ENCODE results near the gene CADM1. TPM values are rescaled to one million over a fixed set of nuclear protein-coding genes. Genes with fewer than 3 reads are reported as not detected.
A peak's percentile ranks its signal among the peaks of the same experiment; 100 is the strongest.

The CADM1 gene
- total RNA-seq, 6 experiments from 2014 or later, result 21.1 to 56.7 (median 30.6) TPM

DNA sequence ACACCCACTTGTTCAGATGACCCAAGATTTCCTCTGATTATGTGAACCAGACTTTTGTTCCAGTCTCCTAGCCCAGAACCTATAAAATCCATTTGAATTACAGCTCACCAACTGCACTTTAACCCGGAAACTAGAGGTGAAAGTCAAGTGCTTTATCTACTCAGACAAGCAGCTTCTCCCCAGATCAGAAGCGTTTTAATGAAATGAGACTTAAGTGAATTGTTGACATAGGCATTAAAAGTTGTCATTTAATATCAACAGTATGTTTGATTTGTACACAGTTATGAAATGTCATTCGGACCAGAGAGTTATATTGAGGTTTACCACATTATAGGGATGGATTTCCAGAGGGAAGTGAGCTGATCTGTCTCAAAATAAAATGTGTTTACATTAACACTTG, 52.0 kb downstream of the CADM1 start:
- no peak for TF ChIP-seq POLR2A (IDR thresholded peaks at IDR 0.05)
- TF ChIP-seq, protein P1, sequence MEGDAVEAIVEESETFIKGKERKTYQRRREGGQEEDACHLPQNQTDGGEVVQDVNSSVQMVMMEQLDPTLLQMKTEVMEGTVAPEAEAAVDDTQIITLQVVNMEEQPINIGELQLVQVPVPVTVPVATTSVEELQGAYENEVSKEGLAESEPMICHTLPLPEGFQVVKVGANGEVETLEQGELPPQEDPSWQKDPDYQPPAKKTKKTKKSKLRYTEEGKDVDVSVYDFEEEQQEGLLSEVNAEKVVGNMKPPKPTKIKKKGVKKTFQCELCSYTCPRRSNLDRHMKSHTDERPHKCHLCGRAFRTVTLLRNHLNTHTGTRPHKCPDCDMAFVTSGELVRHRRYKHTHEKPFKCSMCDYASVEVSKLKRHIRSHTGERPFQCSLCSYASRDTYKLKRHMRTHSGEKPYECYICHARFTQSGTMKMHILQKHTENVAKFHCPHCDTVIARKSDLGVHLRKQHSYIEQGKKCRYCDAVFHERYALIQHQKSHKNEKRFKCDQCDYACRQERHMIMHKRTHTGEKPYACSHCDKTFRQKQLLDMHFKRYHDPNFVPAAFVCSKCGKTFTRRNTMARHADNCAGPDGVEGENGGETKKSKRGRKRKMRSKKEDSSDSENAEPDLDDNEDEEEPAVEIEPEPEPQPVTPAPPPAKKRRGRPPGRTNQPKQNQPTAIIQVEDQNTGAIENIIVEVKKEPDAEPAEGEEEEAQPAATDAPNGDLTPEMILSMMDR (IDR thresholded peaks at IDR 0.05), result no peak
- WGBS (ENCODE audit: insufficient coverage, low coverage, low lambda C conversion rate, missing lambda C conversion rate), result 15% methylated on average over 3 of the region's 3 CpGs
- intact Hi-C loops (cut with DNase I), result no loop called here
- H3K4me1 ChIP-seq, result peaks cover 0 to 32% (median 7%) of the 10 kb centered on the region in 4 donors
- H3K4me3 ChIP-seq, result no peak overlapping the region
- H3K27ac ChIP-seq, result no peak overlapping the region
- DNase-seq, result no peak
- no peaks in the 10 kb centered on the region for H3K36me3 ChIP-seq
- peak in 2 of 4 donors; percentile 41 to 63 for ATAC-seq
- H3K9me3 ChIP-seq, result no peaks in the 10 kb centered on the region
- H3K27me3 ChIP-seq, result no peaks in the 10 kb centered on the region

DNA sequence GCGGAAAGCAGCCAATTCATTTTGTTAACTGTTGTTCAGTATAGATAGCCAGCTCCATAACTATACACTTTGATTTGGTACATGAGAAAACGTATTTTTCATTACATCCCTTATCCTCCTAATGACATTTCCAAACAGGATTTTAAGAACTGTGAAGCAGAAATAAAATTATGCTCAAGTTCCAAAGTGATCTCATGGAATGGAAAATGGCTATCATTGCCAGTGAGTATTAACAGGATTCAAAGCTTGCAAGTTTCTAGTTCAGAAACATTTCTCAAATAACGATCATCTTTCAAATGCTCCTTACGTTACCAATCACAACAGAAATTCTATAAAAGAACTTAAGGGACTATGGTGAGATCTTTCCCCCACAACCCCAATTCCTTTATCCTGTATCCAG, 53.7 kb downstream of the CADM1 start:
- TF ChIP-seq, protein P1 (IDR thresholded peaks at IDR 0.05), result no peak
- TF ChIP-seq POLR2A (IDR thresholded peaks at IDR 0.05), result no peak
- Histone ChIP-seq H3K9me3 (no peaks in the 10 kb centered on the region), H3K4me1 (peaks cover 0 to 44% (median 8%) of the 10 kb centered on the region in 4 donors), H3K27me3 (no peaks in the 10 kb centered on the region), H3K4me3 (no peak overlapping the region), H3K36me3 (no peaks in the 10 kb centered on the region), H3K27ac (no peak overlapping the region)
- no peak for DNase-seq
- ATAC-seq, result no peak
- intact Hi-C loops (cut with DNase I), result no loop called here
- 90% methylated on average over 4 of the region's 4 CpGs for WGBS (ENCODE audit: insufficient coverage, low coverage, low lambda C conversion rate, missing lambda C conversion rate)

DNA sequence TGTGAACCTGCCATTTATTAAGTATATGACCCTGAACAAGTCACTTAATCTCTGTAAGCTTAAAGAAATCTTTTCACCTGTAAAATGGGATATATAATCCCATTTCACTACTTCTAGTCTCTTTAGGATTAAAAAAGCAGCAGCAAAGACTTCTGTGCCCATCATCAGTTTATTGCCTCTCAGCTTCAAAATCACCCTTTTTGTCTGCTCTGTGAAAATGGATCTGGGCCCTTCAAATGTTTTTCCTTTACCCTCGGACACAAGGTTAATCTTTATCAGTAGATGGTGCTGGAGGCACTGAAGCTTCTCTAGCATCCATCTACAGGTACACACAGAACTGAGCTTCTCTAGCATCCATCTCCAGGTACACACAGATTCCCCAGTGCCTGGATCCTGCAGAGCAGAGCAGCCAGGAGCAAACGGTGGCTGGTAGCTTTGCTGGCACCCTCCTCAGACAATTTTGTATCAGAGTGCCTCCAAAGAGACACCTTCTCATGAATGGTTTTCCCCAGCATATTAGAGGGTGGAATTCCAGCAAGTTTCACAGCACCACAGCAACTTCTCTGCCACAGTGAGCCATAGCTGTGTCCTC, 56.8 kb downstream of the CADM1 start:
- no peaks in the 10 kb centered on the region for H3K9me3 ChIP-seq
- 83% methylated on average over 2 of the region's 2 CpGs for WGBS (ENCODE audit: insufficient coverage, low coverage, low lambda C conversion rate, missing lambda C conversion rate)
- no peak for ATAC-seq
- TF ChIP-seq, protein P1 (IDR thresholded peaks at IDR 0.05), result no peak
- no peak for TF ChIP-seq POLR2A (IDR thresholded peaks at IDR 0.05)
- H3K36me3 ChIP-seq, result no peaks in the 10 kb centered on the region
- intact Hi-C loops (cut with DNase I), result no loop called here
- H3K27me3 ChIP-seq, result no peaks in the 10 kb centered on the region
- no peak overlapping the region for H3K4me3 ChIP-seq
- H3K4me1 ChIP-seq, result peaks cover 0 to 30% (median 8%) of the 10 kb centered on the region in 4 donors
- H3K27ac ChIP-seq, result no peak overlapping the region
- DNase-seq, result no peak

DNA sequence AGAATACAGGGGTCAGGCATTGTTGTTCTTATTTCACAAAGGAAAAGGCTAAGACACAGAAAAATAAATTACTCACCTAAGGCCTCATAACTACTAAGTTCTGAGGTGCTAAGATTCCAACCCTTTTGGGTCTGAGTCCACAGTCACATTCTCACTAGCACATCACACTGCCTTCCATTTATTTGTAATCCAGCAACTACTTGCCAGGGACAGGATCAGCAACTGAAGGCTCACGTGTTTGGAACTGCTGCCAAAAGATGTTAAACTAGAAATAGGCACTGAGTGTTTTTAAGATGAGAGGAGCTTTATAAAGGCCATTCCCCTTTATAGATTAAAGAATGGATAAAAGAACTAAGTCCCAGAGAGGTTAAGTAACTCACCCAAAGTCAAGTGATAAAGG, 58.0 kb downstream of the CADM1 start:
- Histone ChIP-seq H3K4me3 (no peak overlapping the region), H3K9me3 (no peaks in the 10 kb centered on the region), H3K4me1 (peaks cover 0 to 27% (median 8%) of the 10 kb centered on the region in 4 donors), H3K27ac (peak overlapping the region in 1 of 3 donors; percentile 38), H3K27me3 (no peaks in the 10 kb centered on the region), H3K36me3 (no peaks in the 10 kb centered on the region)
- 20% methylated on average over 1 of the region's 1 CpG for WGBS (ENCODE audit: insufficient coverage, low coverage, low lambda C conversion rate, missing lambda C conversion rate)
- intact Hi-C loops (cut with DNase I), result no loop called here
- TF ChIP-seq POLR2A (IDR thresholded peaks at IDR 0.05), result no peak
- TF ChIP-seq, protein P1 (IDR thresholded peaks at IDR 0.05), result no peak
- DNase-seq (peak in 1 of 3 donors; percentile 65), ATAC-seq (peak; percentile 10 to 71 (median 57))

Data from right lobe of liver (tissue), 6 donors.